Umbilical cord (tissue), 2 donors: ENCODE data around the gene SLC35A3. TPM values are rescaled to one million over a fixed set of nuclear protein-coding genes. Genes with fewer than 3 reads are reported as not detected.
"Not testable (repeated sequence)": the region's sequence is repeated elsewhere in the genome, so short reads cannot be mapped to it uniquely, and the experiment has no call there.

Source experiments
- DNase-seq: peaks from one replicate; pipeline ENCODE4 v3.0.0-alpha.2; 2015; ENCODE audit warnings: low spot score
- total RNA-seq: library from RNA; depleted of rRNA; stranded (reverse); fragments of >200 nt; gene quantifications from one replicate; pipeline ENCODE4 v1.2.3, GENCODE V29; 2014; ENCODE audit warnings: low replicate concordance; ENCODE audit not compliant: insufficient read depth

SLC35A3 gene
- total RNA-seq, result 39.2 TPM

DNA sequence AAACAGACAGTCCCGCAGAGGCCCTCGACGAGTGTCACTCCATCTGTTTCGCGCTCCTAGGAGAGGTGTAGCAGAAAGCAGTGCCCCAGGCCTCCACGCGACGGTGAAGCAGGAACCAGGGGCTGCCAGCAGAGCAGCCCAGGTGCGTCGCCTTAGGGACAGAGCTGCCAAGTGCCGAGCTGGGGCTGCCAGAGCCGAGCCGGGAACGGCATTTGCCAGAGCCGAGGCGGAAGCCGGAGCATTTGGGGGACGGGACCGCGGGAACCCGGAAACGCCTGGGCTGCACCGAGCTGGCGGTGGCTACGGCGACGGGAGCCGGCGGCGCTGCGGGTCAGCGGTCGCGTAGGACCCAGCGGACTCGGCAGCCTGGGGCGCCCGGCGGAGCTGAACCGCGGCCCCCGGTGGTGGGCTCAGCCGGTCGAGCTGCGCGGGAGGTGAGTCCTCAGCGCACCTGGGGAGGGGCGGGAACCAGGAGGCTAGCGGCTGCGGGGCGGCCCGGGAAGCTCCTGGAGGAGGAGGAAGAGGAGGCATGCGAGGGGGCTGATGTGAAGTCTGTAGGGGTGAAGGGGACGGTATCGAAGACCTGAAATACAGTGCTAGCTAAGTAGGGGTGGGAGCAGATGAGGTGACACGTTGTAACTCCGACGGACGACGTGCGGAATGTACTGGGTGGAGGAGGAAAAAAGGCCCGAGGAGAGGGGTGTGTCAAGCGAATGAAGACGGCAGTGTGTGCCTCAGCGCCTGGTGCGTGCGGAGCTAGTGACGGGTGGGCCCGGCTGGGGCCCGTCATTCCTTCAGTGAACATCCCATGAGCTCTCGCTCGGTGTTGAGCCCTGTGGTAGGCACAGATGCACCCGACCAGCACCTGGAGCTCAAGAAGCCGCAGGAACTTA is at the start of gene SLC35A3:
Gene SLC35A3, plus strand, starts transcription at position 268 of the 893 bp plus-strand sequence. CDS start 23,559 bp downstream, outside the sequence.
- DNase-seq, result peak; percentile 72

DNA sequence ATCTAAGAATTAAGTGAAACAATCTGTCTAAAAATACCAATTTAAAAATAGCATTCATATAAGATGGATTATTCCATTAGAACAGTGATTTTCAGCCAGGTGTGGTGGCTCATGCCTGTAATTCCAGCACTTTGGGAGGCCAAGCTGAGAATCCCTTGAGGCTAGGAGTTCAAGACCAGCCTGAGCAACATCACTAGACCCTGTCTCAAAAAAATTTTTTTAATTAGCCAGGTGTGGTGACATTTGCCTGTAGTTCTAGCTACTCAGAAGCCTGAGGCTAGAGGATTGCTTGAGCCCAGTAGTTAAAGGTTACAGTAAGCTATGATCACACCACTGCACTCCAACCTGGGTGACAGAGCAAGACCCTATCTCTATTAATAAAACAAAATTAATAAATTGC is 35.0 kb upstream of the SLC35A3 start:
- no peak for DNase-seq

DNA sequence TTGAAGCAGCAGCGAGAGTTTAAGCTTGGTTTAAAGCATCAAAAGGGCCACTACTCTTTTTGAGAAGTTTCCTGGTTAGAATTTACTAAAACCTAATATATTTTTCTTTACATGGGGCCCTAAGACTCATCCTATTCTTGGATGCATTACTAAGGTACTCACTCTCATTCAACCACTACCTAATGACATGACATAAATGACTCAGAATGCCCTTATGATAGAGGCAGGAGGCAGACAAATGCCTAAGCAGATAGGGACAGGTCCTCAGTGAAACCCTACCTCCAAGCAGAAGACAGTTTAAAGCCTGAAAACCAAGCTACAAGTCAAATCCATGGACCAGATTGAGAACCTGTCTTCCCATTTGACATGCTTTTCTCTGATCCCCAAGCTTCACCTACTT is 34.3 kb upstream of the SLC35A3 start:
- no peak for DNase-seq

DNA sequence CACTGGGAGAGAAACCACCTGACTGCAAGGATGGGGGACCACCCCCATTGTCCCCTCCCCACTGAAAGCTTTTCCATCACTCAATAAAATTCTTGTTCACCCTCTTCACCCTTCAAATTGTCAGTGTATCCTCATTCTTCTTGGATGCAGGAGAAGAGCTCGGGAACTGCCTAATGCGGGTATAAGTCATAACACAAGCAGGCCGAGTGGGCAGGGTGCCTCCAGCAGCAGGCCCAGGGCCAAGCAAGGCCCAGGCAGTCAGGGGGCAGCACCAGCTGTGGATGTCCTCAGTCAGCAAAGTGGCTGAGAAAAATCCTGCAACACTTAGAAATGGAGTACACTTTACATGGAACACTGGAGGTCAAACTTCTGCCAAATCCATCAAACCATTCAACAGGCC is 33.7 kb upstream of the SLC35A3 start:
- no peak for DNase-seq

- DNase-seq, result no peak
Measured at GRCh38 chr1:99942723-99943122, 27.1 kb upstream of the SLC35A3 start.

- DNase-seq, result peak; percentile 42
Measured at GRCh38 chr1:99943223-99943794, 26.5 kb upstream of the SLC35A3 start.

- DNase-seq, result no peak
Measured at GRCh38 chr1:99944192-99944591, 25.6 kb upstream of the SLC35A3 start.

DNA sequence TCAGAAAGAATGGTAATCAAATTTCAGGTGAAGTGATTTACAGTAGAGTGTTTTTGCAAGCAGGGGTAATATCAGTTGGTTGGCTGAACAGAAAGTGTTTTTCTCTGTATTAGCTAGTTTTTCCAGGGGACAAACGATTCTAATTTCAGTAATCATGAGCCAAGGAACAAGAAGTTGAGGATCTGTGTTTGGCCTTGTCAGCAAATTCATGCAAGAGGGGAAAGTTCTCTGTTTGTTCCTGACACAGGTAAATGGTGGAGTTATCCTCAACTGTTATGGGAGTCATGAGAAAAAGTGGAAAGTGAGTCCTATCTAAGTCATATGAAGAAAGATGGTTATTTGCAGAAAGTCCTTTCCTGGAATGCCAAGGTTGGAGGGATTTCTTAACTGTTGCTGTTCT is 24.6 kb upstream of the SLC35A3 start:
- no peak for DNase-seq

GRCh38 chr1:99950486-99950885 is 19.3 kb upstream of the SLC35A3 start:
- no peak for DNase-seq

DNA sequence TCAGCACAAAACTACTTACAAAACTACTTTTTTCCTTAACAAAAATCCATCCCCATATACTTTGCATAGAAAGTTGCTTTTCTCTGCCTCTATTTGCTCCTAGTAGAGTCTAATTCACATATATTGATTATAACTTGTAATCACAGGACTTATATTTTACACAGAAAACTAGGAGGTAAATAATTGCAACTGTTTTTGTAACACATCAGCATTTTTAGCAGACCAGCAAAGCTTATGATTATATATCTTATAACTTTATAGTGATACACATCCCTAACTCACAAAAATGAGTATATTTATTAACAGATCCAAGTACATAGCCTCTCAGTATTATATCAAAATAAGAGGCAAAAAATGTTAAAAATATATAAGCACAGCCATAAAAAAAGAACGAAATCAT is 17.3 kb upstream of the SLC35A3 start:
- no peak for DNase-seq

GRCh38 chr1:99955375-99955774 is 14.4 kb upstream of the SLC35A3 start:
- DNase-seq, result no peak

- DNase-seq, result no peak
Measured at GRCh38 chr1:99956755-99957154, 13.0 kb upstream of the SLC35A3 start.

GRCh38 chr1:99957818-99958217 is 12.0 kb upstream of the SLC35A3 start:
- DNase-seq, result no peak

- DNase-seq, result not testable (repeated sequence)
Measured at GRCh38 chr1:99959189-99959705, 10.5 kb upstream of the SLC35A3 start.

GRCh38 chr1:99960260-99960659 is 9.5 kb upstream of the SLC35A3 start:
- not testable (repeated sequence) for DNase-seq

DNA sequence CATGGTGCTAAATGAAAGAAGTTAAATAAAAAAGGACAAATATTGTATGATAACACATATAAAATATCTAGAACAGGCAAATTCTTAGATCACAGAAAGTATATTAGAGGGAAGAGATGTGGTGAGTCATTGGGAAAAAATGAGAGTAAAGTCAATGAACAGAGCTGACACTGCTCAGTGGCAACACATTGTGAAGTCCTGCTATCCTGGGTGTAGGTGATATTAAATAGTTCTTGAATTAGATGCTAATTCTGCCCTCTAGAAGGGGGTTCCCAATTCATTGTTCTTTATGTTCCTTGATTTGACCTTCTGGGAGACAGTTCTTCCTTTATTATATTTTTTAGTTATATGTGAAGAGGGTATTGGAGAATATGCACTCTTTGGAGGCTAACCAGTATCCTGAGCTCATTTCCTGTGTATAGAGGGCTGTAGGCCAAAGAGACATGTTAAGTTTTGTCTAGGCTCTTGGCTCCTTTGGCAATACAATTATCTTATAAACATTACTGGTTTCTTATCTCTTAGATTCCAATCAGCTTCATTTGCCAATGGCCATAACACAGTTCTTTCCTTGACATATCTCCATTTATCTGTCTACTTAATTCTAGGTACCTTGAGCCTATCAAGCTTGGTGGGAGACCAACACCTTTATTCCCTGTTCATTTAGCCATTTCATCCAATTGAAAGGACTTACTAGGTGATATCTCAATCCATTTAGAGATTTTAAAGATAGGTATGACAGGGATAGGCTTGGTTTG is 6.6 kb upstream of the SLC35A3 start:
- no peak for DNase-seq

DNA sequence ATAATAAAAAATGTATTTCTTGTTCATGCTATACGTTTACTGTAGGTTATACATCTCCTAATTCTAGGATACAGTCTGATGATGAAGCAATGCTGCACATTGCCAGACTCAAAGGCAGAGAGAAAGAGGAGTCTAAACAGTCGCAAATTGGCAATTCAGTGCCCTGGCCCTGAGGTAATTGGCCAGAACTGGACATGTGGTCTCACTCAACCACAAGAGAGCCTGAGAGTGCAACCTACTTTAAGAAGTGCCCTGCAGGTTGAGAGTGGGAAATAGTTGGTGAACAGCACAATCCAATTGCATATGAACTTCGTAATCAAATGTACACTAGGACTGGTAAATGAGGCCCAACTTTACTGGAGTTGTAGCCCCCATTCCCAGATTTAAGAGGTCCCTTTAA is 5.0 kb upstream of the SLC35A3 start:
- DNase-seq, result no peak

GRCh38 chr1:99965646-99966375 is 4.0 kb upstream of the SLC35A3 start:
- DNase-seq, result peak; percentile 18

DNA sequence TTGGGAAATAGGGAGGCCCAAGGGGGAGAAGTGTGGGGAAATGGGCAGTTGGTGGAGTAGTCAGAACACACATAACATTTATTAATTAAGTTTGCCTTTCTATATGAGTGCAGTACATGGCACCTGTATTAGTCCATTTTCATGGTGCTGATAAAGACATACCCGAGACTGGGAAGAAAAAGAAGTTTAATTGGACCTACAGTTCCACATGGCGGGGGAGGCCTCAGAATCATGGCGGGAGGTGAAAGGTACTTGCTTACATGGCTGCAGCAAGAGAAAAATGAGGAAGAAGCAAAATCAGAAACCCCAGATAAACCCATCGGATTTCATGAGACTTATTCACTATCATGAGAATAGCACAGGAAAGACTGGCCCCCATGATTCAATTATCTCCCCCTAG is 1.6 kb upstream of the SLC35A3 start:
- DNase-seq, result no peak

DNA sequence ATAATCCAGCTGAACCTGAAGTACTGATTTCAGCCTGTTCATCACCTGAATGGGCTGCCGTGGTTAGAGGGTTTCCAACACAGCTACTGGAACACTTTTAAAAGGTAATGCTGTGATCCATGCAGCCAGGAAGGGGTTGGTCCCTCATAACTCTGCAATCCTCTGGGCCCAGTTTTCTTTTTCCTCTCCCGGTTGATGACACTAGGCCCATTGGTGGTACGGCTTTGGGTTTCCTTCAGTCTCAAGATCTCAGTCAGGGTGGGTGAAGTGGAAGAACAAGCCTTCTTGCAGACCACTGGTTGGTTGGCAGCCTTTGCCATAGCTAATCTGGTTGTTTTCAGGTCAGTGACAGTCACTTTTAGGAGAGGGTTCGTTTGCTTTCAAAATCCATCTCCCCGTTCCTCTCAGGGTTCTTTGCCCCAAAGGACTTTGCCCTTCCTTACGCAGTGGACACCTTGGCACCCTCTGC is 502 bp upstream of the SLC35A3 start:
- DNase-seq, result peak; percentile 1

DNA sequence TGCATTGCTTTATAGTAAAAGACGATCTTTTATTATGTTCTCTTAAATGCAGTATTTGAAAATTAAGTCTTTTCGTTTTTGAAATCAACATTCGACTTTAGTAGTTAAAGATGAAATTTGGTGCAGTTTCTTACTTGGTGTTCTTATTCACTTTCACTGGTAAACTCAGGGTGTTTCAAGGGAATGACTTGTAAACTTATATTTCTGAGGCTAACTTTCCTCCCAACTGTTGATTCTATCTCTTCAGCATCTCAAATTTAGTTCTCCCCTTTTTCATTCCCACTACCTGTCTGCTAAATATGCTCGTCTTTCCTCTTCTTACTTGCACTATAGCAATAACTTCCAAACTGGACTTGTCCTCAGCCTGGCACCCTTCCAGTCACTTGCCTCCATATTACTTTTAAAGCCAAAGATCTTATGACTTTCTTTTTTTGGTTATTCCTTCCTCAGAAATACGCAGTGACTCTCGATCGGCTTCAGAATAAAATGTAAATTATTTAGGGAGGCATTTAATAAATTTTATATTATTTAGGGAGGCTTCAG is 988 bp downstream of the SLC35A3 start:
- no peak for DNase-seq
